SK-N-SH (cell line): ENCODE measurements around the gene OR4S2.

ENCODE experiments used
- CTCF ChIP-seq: fragments of 200-600 bp; sonication (generic); IDR thresholded peaks from 2 replicates; pipeline ENCODE4 v1.6.1; 2017; ENCODE audit warnings: antibody characterized with exemption, mild to moderate bottlenecking, moderate library complexity
- EP300 ChIP-seq, 2 experiments: IDR thresholded peaks; 2 replicates each; pipeline versions ENCODE4 v1.4.0 to v1.6.1; 2012; ENCODE audit warnings: borderline replicate concordance in 1 of 2, low read depth in 1 of 2, low read length in 1 of 2
- MXI1 ChIP-seq: IDR thresholded peaks from 2 replicates; pipeline ENCODE4 v1.6.1; 2012; ENCODE audit warnings: mild to moderate bottlenecking, low read depth, low read length, improper control_type of control experiment
- NRF1 ChIP-seq: IDR thresholded peaks from 2 replicates; pipeline ENCODE4 v1.6.1; 2012; ENCODE audit warnings: low read depth, mild to moderate bottlenecking, low read length
- POLR2AphosphoS5 ChIP-seq: IDR thresholded peaks from 2 replicates; pipeline ENCODE4 v1.6.1; 2012; ENCODE audit warnings: low read depth, low read length
- RAD21 ChIP-seq: IDR thresholded peaks from 2 replicates; pipeline ENCODE4 v1.6.1; 2012; ENCODE audit warnings: mild to moderate bottlenecking, low read length
- REST ChIP-seq: IDR thresholded peaks from 2 replicates; pipeline ENCODE4 v1.6.1; 2012; ENCODE audit warnings: mild to moderate bottlenecking, low read depth, low read length, moderate library complexity
- RFX5 ChIP-seq: IDR thresholded peaks from 2 replicates; pipeline ENCODE4 v1.6.1; 2012; ENCODE audit warnings: mild to moderate bottlenecking, improper control_type of control experiment, low read length
- RXRA ChIP-seq: IDR thresholded peaks from 2 replicates; pipeline ENCODE4 v1.4.0; 2012; ENCODE audit warnings: low read depth, mild to moderate bottlenecking, borderline replicate concordance
- SIN3A ChIP-seq: IDR thresholded peaks from 2 replicates; pipeline ENCODE4 v1.6.1; 2012; ENCODE audit warnings: low read depth, mild to moderate bottlenecking, low read length, moderate library complexity, borderline replicate concordance
- SMC3 ChIP-seq: IDR thresholded peaks from 2 replicates; pipeline ENCODE4 v1.6.1; 2012; ENCODE audit warnings: low read depth, low read length, improper control_type of control experiment
- TAF1 ChIP-seq: IDR thresholded peaks from 2 replicates; pipeline ENCODE4 v1.6.1; 2012; ENCODE audit warnings: low read depth, mild to moderate bottlenecking, low read length, moderate library complexity, borderline replicate concordance
- TCF12 ChIP-seq: IDR thresholded peaks from 2 replicates; pipeline ENCODE4 v1.4.0; 2012
- USF1 ChIP-seq: IDR thresholded peaks from 2 replicates; pipeline ENCODE4 v1.4.0; 2012; ENCODE audit warnings: low read depth, borderline replicate concordance

GRCh38 chr11:55655096-55655495, 7.0 kb downstream of the OR4S2 start:
- TF ChIP-seq MXI1: no peak
- no peak for TF ChIP-seq CTCF
- TF ChIP-seq EP300 (IDR thresholded peaks at IDR 0.05; ENCODE audit: borderline replicate concordance in 1 of 2, low read depth in 1 of 2, low read length in 1 of 2): no peak
- TF ChIP-seq TCF12: no peak
- TF ChIP-seq RFX5: no peak
- no peak for TF ChIP-seq NRF1
- no peak for TF ChIP-seq POLR2AphosphoS5
- no peak for TF ChIP-seq USF1
- no peak for TF ChIP-seq REST
- TF ChIP-seq RXRA: no peak
- no peak for TF ChIP-seq RAD21
- no peak for TF ChIP-seq SMC3
- no peak for TF ChIP-seq SIN3A
- TF ChIP-seq TAF1: no peak
